ENCODE results near the gene LBHD2.

The LBHD2 gene

DNA sequence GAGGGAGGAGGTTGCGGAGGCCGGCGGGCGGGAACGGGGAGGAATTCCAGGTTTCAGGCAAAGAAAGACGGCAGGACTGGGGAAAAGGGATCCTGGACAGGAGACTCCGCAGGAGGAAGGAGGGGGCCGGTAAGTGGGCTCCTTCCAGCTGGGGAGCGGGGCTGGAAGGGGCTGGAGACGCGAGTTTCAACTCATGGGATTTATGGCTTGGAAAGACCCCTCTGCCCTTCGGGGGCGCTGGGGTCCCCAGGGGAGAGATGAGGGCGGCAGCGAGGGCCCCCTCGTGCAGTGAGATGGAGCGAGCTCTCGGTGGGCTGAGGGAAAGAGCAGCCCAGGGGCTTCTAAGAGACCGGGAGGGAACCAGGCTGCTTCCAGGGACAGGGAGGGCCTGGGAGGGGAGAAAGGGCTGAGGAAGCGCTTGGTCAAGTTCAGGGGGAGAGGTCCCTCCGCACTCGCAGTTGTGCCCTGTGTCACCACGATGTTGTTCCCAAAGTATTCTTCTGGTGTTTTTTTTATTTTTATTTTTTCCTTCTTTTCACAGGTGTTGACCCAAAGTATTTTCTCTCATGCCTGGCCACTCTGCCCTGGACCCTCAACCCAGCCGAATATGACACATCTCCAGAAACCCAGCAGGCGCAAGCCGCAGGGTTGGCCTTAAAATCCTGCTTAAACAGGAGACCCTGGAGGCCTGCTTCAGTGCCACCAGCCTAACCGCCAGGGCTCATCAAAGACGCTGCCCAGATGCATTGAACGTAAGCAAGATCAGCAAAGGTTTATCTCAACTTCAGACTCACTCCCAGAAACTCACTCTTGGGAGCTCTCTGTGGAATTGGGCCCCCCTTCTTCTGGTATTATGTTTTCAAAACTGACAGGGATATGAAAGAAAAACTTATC, 55.4 kb downstream of the LBHD2 start:
- Histone ChIP-seq H3K27me3 (replicated peaks; ENCODE audit: control insufficient read depth, insufficient read depth, low read length, poor library complexity, severe bottlenecking) (peaks cover 3% of the 10 kb centered on the region), H3K4me1 (ENCODE audit: control insufficient read depth, insufficient read depth, low read length, poor library complexity, severe bottlenecking) (no peaks in the 10 kb centered on the region), H3K9me3 (ENCODE audit: control insufficient read depth, low read length) (no peaks in the 10 kb centered on the region), H3K4me3 (ENCODE audit: insufficient read depth, low read depth, low read length, poor library complexity, severe bottlenecking) (no peak overlapping the region), H3K36me3 (ENCODE audit: control insufficient read depth, insufficient read depth, low read length) (no peaks in the 10 kb centered on the region), H3K27ac (ENCODE audit: insufficient read depth, low read length, poor library complexity, severe bottlenecking) (no peak overlapping the region)
- no peak for DNase-seq
